ENCODE data around the gene GATA1.

- TF ChIP-seq TAF1 (IDR thresholded peaks at IDR 0.05; ENCODE audit: borderline replicate concordance, low read depth, low read length): no peak
- no peak for TF ChIP-seq CTCF (IDR thresholded peaks at IDR 0.05 in 2 of 3, conservative IDR thresholded peaks at IDR 0.05 in 1 of 3; ENCODE audit: control insufficient read depth in 2 of 3, extremely low read depth in 1 of 3, insufficient read depth in 1 of 3, low read depth in 3 of 3, low read length in 3 of 3)
- no peak for TF ChIP-seq ATF3 (IDR thresholded peaks at IDR 0.05; ENCODE audit: borderline replicate concordance, extremely low read depth, low read depth, low read length)
- TF ChIP-seq PAX8 (IDR thresholded peaks at IDR 0.05): no peak
- no peak for TF ChIP-seq ZBED1 (IDR thresholded peaks at IDR 0.05; ENCODE audit: borderline replicate concordance)
- TF ChIP-seq RBBP5 (conservative IDR thresholded peaks at IDR 0.05): no peak
- no peak for TF ChIP-seq ATF2 (IDR thresholded peaks at IDR 0.05; ENCODE audit: low read length)
Observed at GRCh38 chrX:48752498-48752897, 33.9 kb upstream of the GATA1 start.

Measured in GM12878 (cell line).